C4-2B (cell line): ENCODE results near the gene CEP70.

Experiments
- ZFX ChIP-seq: fragments of 450-650 bp; IDR thresholded peaks from 2 replicates; pipeline ENCODE4 v1.6.1; 2017
- TF ChIP-seq, protein P1 (sequence below): fragments of 450-650 bp; conservative IDR thresholded peaks from 2 replicates; pipeline ENCODE4 v1.5.1; 2017; ENCODE audit warnings: mild to moderate bottlenecking

DNA sequence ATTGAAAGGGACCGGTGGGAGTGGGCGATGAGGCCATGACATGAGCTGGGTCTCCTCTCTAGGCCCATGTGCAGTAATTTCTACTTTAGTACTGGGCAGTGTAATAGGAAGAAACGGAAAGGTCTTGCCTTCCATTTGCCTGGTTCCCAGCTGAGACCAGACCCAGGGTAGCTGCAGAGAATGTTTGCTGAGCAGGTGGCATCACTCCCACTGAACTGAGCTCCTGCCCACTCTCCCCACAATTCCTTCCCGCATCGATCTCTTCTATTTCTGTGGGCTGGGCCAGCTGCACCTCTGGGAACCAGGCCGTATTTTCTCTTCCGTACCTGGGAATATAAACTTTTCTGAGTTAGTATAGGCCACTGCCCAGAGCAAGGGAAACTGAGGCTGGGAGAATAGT lies 143.9 kb downstream of the CEP70 start:
- TF ChIP-seq, protein P1, sequence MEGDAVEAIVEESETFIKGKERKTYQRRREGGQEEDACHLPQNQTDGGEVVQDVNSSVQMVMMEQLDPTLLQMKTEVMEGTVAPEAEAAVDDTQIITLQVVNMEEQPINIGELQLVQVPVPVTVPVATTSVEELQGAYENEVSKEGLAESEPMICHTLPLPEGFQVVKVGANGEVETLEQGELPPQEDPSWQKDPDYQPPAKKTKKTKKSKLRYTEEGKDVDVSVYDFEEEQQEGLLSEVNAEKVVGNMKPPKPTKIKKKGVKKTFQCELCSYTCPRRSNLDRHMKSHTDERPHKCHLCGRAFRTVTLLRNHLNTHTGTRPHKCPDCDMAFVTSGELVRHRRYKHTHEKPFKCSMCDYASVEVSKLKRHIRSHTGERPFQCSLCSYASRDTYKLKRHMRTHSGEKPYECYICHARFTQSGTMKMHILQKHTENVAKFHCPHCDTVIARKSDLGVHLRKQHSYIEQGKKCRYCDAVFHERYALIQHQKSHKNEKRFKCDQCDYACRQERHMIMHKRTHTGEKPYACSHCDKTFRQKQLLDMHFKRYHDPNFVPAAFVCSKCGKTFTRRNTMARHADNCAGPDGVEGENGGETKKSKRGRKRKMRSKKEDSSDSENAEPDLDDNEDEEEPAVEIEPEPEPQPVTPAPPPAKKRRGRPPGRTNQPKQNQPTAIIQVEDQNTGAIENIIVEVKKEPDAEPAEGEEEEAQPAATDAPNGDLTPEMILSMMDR = no peak
- no peak for TF ChIP-seq ZFX
